Ishikawa (cell line): ENCODE data around the gene MARCO.

Experiments used
- CEBPB ChIP-seq: IDR thresholded peaks from 2 replicates; pipeline ENCODE4 v1.6.1; 2012
- CREB1 ChIP-seq: IDR thresholded peaks from 2 replicates; pipeline ENCODE4 v1.6.1; 2012; ENCODE audit warnings: low read depth
- EGR1 ChIP-seq: IDR thresholded peaks from 2 replicates; pipeline ENCODE4 v1.6.1; 2012
- EP300 ChIP-seq: IDR thresholded peaks from 2 replicates; pipeline ENCODE4 v1.6.1; 2012; ENCODE audit warnings: borderline replicate concordance
- FOXM1 ChIP-seq: IDR thresholded peaks from 2 replicates; pipeline ENCODE4 v1.6.1; 2012; ENCODE audit warnings: low read depth, borderline replicate concordance
- NFIC ChIP-seq: IDR thresholded peaks from 2 replicates; pipeline ENCODE4 v1.6.1; 2012
- RAD21 ChIP-seq: IDR thresholded peaks from 2 replicates; pipeline ENCODE4 v1.6.1; 2012; ENCODE audit warnings: low read depth
- TAF1 ChIP-seq: IDR thresholded peaks from 2 replicates; pipeline ENCODE4 v1.6.1; 2012; ENCODE audit warnings: low read depth, mild to moderate bottlenecking
- TCF12 ChIP-seq: IDR thresholded peaks from 2 replicates; pipeline ENCODE4 v1.6.1; 2012; ENCODE audit warnings: low read depth
- TEAD4 ChIP-seq: IDR thresholded peaks from 2 replicates; pipeline ENCODE4 v1.6.1; 2012
- YY1 ChIP-seq: IDR thresholded peaks from 2 replicates; pipeline ENCODE4 v1.6.1; 2012; ENCODE audit warnings: low read depth
- ZBTB7A ChIP-seq: IDR thresholded peaks from 2 replicates; pipeline ENCODE4 v1.6.1; 2012; ENCODE audit warnings: low read depth
- TF ChIP-seq, protein P1 (sequence below): IDR thresholded peaks from 2 replicates; pipeline ENCODE4 v1.6.1; 2012; ENCODE audit warnings: low read depth, mild to moderate bottlenecking
- TF ChIP-seq, protein P2 (sequence below): IDR thresholded peaks from 2 replicates; pipeline ENCODE4 v1.6.1; 2012
- TF ChIP-seq, protein P3 (sequence below): IDR thresholded peaks from 2 replicates; pipeline ENCODE4 v1.6.1; 2012

The MARCO gene, protein sequence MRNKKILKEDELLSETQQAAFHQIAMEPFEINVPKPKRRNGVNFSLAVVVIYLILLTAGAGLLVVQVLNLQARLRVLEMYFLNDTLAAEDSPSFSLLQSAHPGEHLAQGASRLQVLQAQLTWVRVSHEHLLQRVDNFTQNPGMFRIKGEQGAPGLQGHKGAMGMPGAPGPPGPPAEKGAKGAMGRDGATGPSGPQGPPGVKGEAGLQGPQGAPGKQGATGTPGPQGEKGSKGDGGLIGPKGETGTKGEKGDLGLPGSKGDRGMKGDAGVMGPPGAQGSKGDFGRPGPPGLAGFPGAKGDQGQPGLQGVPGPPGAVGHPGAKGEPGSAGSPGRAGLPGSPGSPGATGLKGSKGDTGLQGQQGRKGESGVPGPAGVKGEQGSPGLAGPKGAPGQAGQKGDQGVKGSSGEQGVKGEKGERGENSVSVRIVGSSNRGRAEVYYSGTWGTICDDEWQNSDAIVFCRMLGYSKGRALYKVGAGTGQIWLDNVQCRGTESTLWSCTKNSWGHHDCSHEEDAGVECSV

DNA sequence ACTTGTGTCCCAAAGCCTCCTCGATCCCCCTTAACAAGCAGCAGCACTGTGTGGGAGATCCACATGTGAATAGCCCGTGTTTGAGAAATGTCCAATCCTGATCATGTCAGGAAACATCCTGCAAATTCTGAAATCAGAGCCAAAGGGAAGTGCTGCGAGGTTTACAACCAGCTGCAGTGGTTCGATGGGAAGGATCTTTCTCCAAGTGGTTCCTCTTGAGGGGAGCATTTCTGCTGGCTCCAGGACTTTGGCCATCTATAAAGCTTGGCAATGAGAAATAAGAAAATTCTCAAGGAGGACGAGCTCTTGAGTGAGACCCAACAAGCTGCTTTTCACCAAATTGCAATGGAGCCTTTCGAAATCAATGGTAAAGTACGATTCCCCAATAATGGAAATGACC is at the start of gene MARCO:
Gene MARCO (plus strand): TSS at position 164 of the 400 bp plus-strand sequence. CDS start 107 bp downstream, at position 271.
- TF ChIP-seq TAF1, result no peak
- no peak for TF ChIP-seq EGR1
- TF ChIP-seq RAD21, result no peak
- TF ChIP-seq NFIC, result no peak
- no peak for TF ChIP-seq CREB1
- TF ChIP-seq YY1, result no peak
- no peak for TF ChIP-seq TCF12
- TF ChIP-seq CEBPB, result no peak
- no peak for TF ChIP-seq EP300
- TF ChIP-seq FOXM1, result no peak
- TF ChIP-seq, protein P1, sequence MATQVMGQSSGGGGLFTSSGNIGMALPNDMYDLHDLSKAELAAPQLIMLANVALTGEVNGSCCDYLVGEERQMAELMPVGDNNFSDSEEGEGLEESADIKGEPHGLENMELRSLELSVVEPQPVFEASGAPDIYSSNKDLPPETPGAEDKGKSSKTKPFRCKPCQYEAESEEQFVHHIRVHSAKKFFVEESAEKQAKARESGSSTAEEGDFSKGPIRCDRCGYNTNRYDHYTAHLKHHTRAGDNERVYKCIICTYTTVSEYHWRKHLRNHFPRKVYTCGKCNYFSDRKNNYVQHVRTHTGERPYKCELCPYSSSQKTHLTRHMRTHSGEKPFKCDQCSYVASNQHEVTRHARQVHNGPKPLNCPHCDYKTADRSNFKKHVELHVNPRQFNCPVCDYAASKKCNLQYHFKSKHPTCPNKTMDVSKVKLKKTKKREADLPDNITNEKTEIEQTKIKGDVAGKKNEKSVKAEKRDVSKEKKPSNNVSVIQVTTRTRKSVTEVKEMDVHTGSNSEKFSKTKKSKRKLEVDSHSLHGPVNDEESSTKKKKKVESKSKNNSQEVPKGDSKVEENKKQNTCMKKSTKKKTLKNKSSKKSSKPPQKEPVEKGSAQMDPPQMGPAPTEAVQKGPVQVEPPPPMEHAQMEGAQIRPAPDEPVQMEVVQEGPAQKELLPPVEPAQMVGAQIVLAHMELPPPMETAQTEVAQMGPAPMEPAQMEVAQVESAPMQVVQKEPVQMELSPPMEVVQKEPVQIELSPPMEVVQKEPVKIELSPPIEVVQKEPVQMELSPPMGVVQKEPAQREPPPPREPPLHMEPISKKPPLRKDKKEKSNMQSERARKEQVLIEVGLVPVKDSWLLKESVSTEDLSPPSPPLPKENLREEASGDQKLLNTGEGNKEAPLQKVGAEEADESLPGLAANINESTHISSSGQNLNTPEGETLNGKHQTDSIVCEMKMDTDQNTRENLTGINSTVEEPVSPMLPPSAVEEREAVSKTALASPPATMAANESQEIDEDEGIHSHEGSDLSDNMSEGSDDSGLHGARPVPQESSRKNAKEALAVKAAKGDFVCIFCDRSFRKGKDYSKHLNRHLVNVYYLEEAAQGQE, result no peak
- no peak for TF ChIP-seq ZBTB7A
- TF ChIP-seq, protein P2, sequence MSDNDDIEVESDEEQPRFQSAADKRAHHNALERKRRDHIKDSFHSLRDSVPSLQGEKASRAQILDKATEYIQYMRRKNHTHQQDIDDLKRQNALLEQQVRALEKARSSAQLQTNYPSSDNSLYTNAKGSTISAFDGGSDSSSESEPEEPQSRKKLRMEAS, result no peak
- no peak for TF ChIP-seq TEAD4
- TF ChIP-seq, protein P3, sequence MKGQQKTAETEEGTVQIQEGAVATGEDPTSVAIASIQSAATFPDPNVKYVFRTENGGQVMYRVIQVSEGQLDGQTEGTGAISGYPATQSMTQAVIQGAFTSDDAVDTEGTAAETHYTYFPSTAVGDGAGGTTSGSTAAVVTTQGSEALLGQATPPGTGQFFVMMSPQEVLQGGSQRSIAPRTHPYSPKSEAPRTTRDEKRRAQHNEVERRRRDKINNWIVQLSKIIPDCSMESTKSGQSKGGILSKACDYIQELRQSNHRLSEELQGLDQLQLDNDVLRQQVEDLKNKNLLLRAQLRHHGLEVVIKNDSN, result no peak

DNA sequence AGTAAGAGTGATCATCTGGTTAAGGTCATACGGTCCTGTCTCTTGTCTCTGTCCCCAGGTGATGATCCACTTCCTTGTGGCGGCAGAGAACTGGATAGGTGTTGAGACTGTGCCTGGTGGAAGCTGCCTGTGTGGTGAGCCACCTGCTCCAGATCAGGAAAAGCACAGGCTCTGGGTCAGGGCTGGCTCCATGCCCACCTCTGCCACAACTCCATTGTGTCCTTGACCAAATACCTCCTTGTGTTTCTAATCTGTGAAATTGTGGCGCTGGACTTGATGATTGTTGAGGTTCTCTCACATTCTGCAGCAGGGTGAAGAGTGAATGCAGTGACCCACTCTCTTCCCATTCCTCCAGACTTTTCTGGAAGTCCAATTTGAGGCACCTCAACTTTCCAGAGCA is 48.9 kb upstream of the MARCO start:
- TF ChIP-seq EGR1, result no peak
- TF ChIP-seq NFIC, result no peak
- TF ChIP-seq TAF1, result no peak
- TF ChIP-seq ZBTB7A, result no peak
- TF ChIP-seq, protein P1, result no peak
- no peak for TF ChIP-seq EP300
- TF ChIP-seq, protein P3, result no peak
- no peak for TF ChIP-seq FOXM1
- TF ChIP-seq RAD21, result no peak
- TF ChIP-seq, protein P2, result no peak
- no peak for TF ChIP-seq TCF12
- TF ChIP-seq TEAD4, result no peak
- no peak for TF ChIP-seq CREB1

DNA sequence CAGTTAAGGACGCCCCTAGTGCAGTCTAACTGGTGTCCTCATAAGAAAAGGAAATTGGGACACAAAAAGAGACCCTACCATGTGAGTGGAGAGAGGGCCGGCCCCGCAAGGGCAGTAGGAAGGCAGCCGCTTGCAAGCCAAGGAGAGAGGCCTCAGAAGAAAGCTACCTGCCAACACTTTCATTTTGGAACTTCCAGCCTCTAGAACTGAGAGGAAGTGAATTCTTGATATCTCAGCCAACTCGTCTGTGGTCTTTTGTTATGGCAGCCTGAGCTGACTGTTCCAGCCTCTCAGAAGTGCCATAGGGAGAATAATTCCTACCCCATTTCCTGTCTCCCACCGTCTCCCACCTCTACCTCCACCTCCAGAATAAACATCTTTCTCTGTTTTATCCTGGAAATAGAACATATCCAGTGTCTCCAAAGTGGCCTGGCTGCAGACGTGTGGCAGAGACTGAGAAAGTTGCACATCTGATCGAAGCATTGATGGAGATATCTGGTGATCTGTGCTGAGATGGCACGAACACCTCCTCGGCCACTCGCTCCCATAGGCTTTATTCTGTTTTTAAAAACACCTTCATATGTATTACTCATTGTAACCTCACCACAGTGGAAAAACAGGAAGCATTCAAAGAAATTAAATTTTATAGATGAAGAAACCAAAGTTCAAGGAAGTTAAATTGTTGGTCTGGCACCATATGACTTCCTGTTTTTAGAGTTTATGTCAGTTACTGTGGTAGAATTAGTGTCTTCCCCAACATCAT is 39.5 kb upstream of the MARCO start:
- TF ChIP-seq, protein P2, result no peak
- TF ChIP-seq CREB1 (no peak), FOXM1 (no peak), EP300 (no peak), TAF1 (no peak), YY1 (no peak), ZBTB7A (no peak), EGR1 (no peak)
- TF ChIP-seq, protein P1, result no peak
- TF ChIP-seq, protein P3, result no peak
